H1 (cell line): Measurements from ENCODE around the gene STXBP5. TPM values are rescaled to one million over a fixed set of nuclear protein-coding genes. Genes with fewer than 3 reads are reported as not detected.

Source experiments
- CTCF ChIA-PET: fragments of 300-600 bp; sonication (Branson Sonifier 250); formaldehyde crosslinking; loops from one replicate; lab custom pipeline; 2021; ENCODE audit not compliant: partially characterized antibody; lab: Charles Lee
- POLR2A ChIA-PET: fragments of 300-600 bp; sonication (Branson Sonifier 250); formaldehyde crosslinking; loops from one replicate; lab custom pipeline; 2021; ENCODE audit warnings: inconsistent platforms; ENCODE audit not compliant: partially characterized antibody; lab: Charles Lee
- DNase-seq, 2 experiments: peaks; one replicate each; pipeline versions ENCODE4 v3.0.0 to v3.0.0-alpha.2; 2010 to 2022; ENCODE audit warnings: low spot score in 2 of 2, low read depth in 1 of 2, mixed read lengths in 1 of 2
- FAIRE-seq: peaks from 2 replicates; lab custom pipeline; 2011; peaks lifted over from hg19 to GRCh38; lab: Jason Lieb, UNC
- H2AFZ ChIP-seq: 2 replicates; pipeline ENCODE4 v1.8.1; 2012; ENCODE audit warnings: low read length, inconsistent platforms
- H2AK5ac ChIP-seq: 2 replicates; pipeline ENCODE4 v1.6.1; 2013; ENCODE audit warnings: low read depth, low read length
- H2BK120ac ChIP-seq: replicated peaks from 2 replicates; pipeline ENCODE3; 2013; ENCODE audit warnings: low read depth, low read length, inconsistent platforms
- H2BK12ac ChIP-seq: 2 replicates; pipeline ENCODE4 v1.6.1; 2013; ENCODE audit warnings: low read depth, low read length
- H2BK15ac ChIP-seq: 2 replicates; pipeline ENCODE4 v1.6.1; 2013; ENCODE audit warnings: low read length
- H2BK20ac ChIP-seq: 2 replicates; pipeline ENCODE4 v1.6.1; 2013; ENCODE audit warnings: low read length
- H2BK5ac ChIP-seq: 2 replicates; pipeline ENCODE4 v1.6.1; 2013; ENCODE audit warnings: low read depth, low read length
- H3K14ac ChIP-seq: 2 replicates; pipeline ENCODE4 v1.6.1; 2013; ENCODE audit warnings: inconsistent platforms; ENCODE audit not compliant: insufficient read length
- H3K18ac ChIP-seq: 2 replicates; pipeline ENCODE4 v1.6.1; 2013; ENCODE audit warnings: low read length; ENCODE audit errors: extremely low read depth
- H3K23ac ChIP-seq: 2 replicates; pipeline ENCODE4 v1.6.1; 2013; ENCODE audit warnings: inconsistent platforms; ENCODE audit not compliant: insufficient read length
- H3K23me2 ChIP-seq: 2 replicates; pipeline ENCODE4 v1.6.1; 2013; ENCODE audit warnings: low read depth, low read length
- H3K27ac ChIP-seq: 2 replicates; pipeline ENCODE4 v1.6.1; 2011; ENCODE audit warnings: low read depth, low read length, inconsistent platforms
- H3K27me3 ChIP-seq, 4 experiments: replicated peaks in 1 of 4; 1 replicate in 1 of 4; 2 replicates in 3 of 4; pipeline versions ENCODE4 v1.6.1 to v1.8.1; 2011 to 2013; ENCODE audit warnings: low read length in 3 of 4, mild to moderate bottlenecking in 3 of 4, inconsistent platforms in 2 of 4, mixed read lengths in 2 of 4, moderate library complexity in 1 of 4; ENCODE audit not compliant: control insufficient read depth in 3 of 4, insufficient read depth in 3 of 4; ENCODE audit errors: extremely low read depth in 1 of 4
- H3K36me3 ChIP-seq, 4 experiments: 2 replicates each; pipeline versions ENCODE4 v1.6.1 to v1.8.1; 2011 to 2013; ENCODE audit warnings: mild to moderate bottlenecking in 4 of 4, low read length in 3 of 4, moderate library complexity in 2 of 4, control low read depth in 1 of 4, inconsistent platforms in 1 of 4; ENCODE audit not compliant: insufficient read depth in 4 of 4, control insufficient read depth in 2 of 4
- H3K4ac ChIP-seq: replicated peaks from 2 replicates; pipeline ENCODE3; 2013; ENCODE audit warnings: low read length, low read depth, mixed read lengths, inconsistent platforms; ENCODE audit not compliant: insufficient read length
- H3K4me1 ChIP-seq, 4 experiments: replicated peaks in 1 of 4; 1 replicate in 1 of 4; 2 replicates in 3 of 4; pipeline versions ENCODE4 v1.6.1 to v1.8.1; 2011 to 2013; ENCODE audit warnings: low read length in 3 of 4, inconsistent platforms in 2 of 4, mixed read lengths in 1 of 4; ENCODE audit not compliant: insufficient read depth in 4 of 4, control insufficient read depth in 3 of 4
- H3K4me2 ChIP-seq, 2 experiments: 2 replicates each; pipeline versions ENCODE4 v1.6.1 to v1.8.1; 2011 to 2013; ENCODE audit warnings: low read depth in 2 of 2, low read length in 2 of 2, control low read depth in 1 of 2, inconsistent platforms in 1 of 2, mild to moderate bottlenecking in 1 of 2; ENCODE audit not compliant: insufficient read depth in 1 of 2
- H3K4me3 ChIP-seq, 4 experiments: fragments of 200-600, 300-600 bp in 1 of 4; sonication (generic), shearing (Covaris generic), sonication (Bioruptor Twin) in 1 of 4; 2 replicates each; pipeline versions ENCODE4 v1.5.1 to v1.8.1; 2011 to 2016; ENCODE audit warnings: low read length in 4 of 4, low read depth in 3 of 4, control low read depth in 2 of 4, inconsistent platforms in 2 of 4, mild to moderate bottlenecking in 2 of 4, mixed read lengths in 1 of 4, moderate library complexity in 1 of 4; ENCODE audit not compliant: insufficient read depth in 2 of 4; ENCODE audit errors: extremely low read depth in 1 of 4
- H3K56ac ChIP-seq: replicated peaks from 2 replicates; pipeline ENCODE3; 2013; ENCODE audit warnings: low read depth, mild to moderate bottlenecking, mixed read lengths, low read length, inconsistent platforms; ENCODE audit not compliant: insufficient read length
- H3K79me1 ChIP-seq: 2 replicates; pipeline ENCODE4 v1.6.1; 2013; ENCODE audit warnings: low read depth, low read length, control low read depth
- H3K79me2 ChIP-seq, 2 experiments: 2 replicates each; pipeline versions ENCODE4 v1.6.1 to v1.8.1; 2012 to 2013; ENCODE audit warnings: low read length in 2 of 2, mild to moderate bottlenecking in 2 of 2, inconsistent platforms in 1 of 2; ENCODE audit not compliant: insufficient read depth in 2 of 2, control insufficient read depth in 1 of 2
- H3K9ac ChIP-seq, 4 experiments: replicated peaks in 1 of 4; 1 replicate in 1 of 4; 2 replicates in 3 of 4; pipeline versions ENCODE4 v1.6.1 to v1.8.1; 2011 to 2013; ENCODE audit warnings: low read depth in 3 of 4, low read length in 3 of 4, control low read depth in 2 of 4, mild to moderate bottlenecking in 2 of 4, moderate library complexity in 2 of 4, inconsistent platforms in 1 of 4; ENCODE audit errors: extremely low read depth in 1 of 4
- H3K9me3 ChIP-seq, 2 experiments: 2 replicates each; pipeline versions ENCODE4 v1.6.1 to v1.8.1; 2012 to 2013; ENCODE audit warnings: mild to moderate bottlenecking in 2 of 2, moderate library complexity in 2 of 2, control low read depth in 1 of 2, inconsistent platforms in 1 of 2, low read depth in 1 of 2, low read length in 1 of 2, mixed read lengths in 1 of 2; ENCODE audit not compliant: insufficient read depth in 2 of 2
- H4K20me1 ChIP-seq, 2 experiments: replicated peaks in 1 of 2; 2 replicates each; pipeline versions ENCODE3 to v1.8.1; 2011 to 2013; ENCODE audit warnings: inconsistent platforms in 2 of 2, low read length in 2 of 2, mild to moderate bottlenecking in 1 of 2; ENCODE audit not compliant: insufficient read depth in 2 of 2, control insufficient read depth in 1 of 2
- H4K5ac ChIP-seq: 2 replicates; pipeline ENCODE4 v1.6.1; 2013; ENCODE audit warnings: low read length, low read depth, mixed read lengths, inconsistent platforms; ENCODE audit not compliant: insufficient read length
- H4K8ac ChIP-seq: 2 replicates; pipeline ENCODE4 v1.8.0; 2013; ENCODE audit warnings: mild to moderate bottlenecking, moderate library complexity, low read length, inconsistent platforms; ENCODE audit not compliant: insufficient read depth; ENCODE audit errors: extremely low read depth
- H4K91ac ChIP-seq: replicated peaks from 2 replicates; pipeline ENCODE3; 2013; ENCODE audit warnings: low read length, mixed read lengths, inconsistent platforms; ENCODE audit not compliant: insufficient read length
- CTBP2 ChIP-seq: IDR thresholded peaks from 2 replicates; pipeline ENCODE4 v1.7.0; 2011; ENCODE audit warnings: borderline replicate concordance, mild to moderate bottlenecking, moderate library complexity, mixed read lengths, low read length; ENCODE audit not compliant: insufficient read depth, insufficient read length
- EP300 ChIP-seq, 2 experiments: IDR thresholded peaks; 1 replicate in 1 of 2; 2 replicates in 1 of 2; pipeline ENCODE4 v1.6.1; 2011 to 2012; ENCODE audit warnings: low read depth in 2 of 2, low read length in 2 of 2, mild to moderate bottlenecking in 2 of 2, borderline replicate concordance in 1 of 2, inconsistent platforms in 1 of 2, moderate library complexity in 1 of 2
- HDAC6 ChIP-seq: IDR thresholded peaks from one replicate; pipeline ENCODE4 v1.7.1; 2012; ENCODE audit warnings: low read depth, mild to moderate bottlenecking, inconsistent platforms, low read length, moderate library complexity
- POLR2A ChIP-seq, 2 experiments: IDR thresholded peaks; 1 replicate in 1 of 2; 2 replicates in 1 of 2; pipeline ENCODE4 v1.6.1; 2011; ENCODE audit warnings: low read depth in 2 of 2, low read length in 2 of 2, mild to moderate bottlenecking in 2 of 2; ENCODE audit errors: control extremely low read depth in 1 of 2
- RAD21 ChIP-seq, 2 experiments: IDR thresholded peaks in 1 of 2; conservative IDR thresholded peaks in 1 of 2; 2 replicates each; pipeline ENCODE4 v1.6.1; 2011; ENCODE audit warnings: low read depth in 2 of 2, low read length in 2 of 2, improper control_type of control experiment in 1 of 2, inconsistent platforms in 1 of 2, mild to moderate bottlenecking in 1 of 2, moderate library complexity in 1 of 2
- RBBP5 ChIP-seq: IDR thresholded peaks from 2 replicates; pipeline ENCODE4 v1.7.1; 2012; ENCODE audit warnings: low read depth, mild to moderate bottlenecking, inconsistent platforms, low read length, moderate library complexity, borderline replicate concordance
- SIN3A ChIP-seq, 2 experiments: IDR thresholded peaks in 1 of 2; conservative IDR thresholded peaks in 1 of 2; 2 replicates each; pipeline ENCODE4 v1.6.1; 2011 to 2012; ENCODE audit warnings: low read length in 2 of 2, improper control_type of control experiment in 1 of 2, low read depth in 1 of 2, mild to moderate bottlenecking in 1 of 2
- SUZ12 ChIP-seq: fragments of 200-600 bp; sonication (generic); IDR thresholded peaks from 2 replicates; pipeline ENCODE4 v1.6.1; 2012; ENCODE audit warnings: mild to moderate bottlenecking, inconsistent platforms, low read length, moderate library complexity, mixed read lengths
- TBP ChIP-seq: IDR thresholded peaks from 2 replicates; pipeline ENCODE4 v1.6.1; 2011; ENCODE audit warnings: low read depth, low read length, improper control_type of control experiment
- WGBS, 2 experiments: shearing (Covaris generic) in 1 of 2; methylation state at CpG; one replicate each; pipeline versions ENCODE4 v1.1.6 to v1.1.7; 2013 to 2015; ENCODE audit warnings: low lambda C conversion rate in 2 of 2, mixed read lengths in 2 of 2, inconsistent platforms in 1 of 2, low coverage in 1 of 2, missing lambda C conversion rate in 1 of 2; ENCODE audit not compliant: insufficient replicate concordance in 2 of 2, insufficient coverage in 1 of 2, insufficient read length in 1 of 2; ENCODE audit errors: extremely low coverage in 1 of 2, missing lambda C conversion rate in 1 of 2; 5-methylcytosine and 5-hydroxymethylcytosine counted together
- polyA plus RNA-seq, 7 experiments: library from polyadenylated mRNA; depleted of rRNA in 3 of 7; stranded (reverse) in 5 of 7; unstranded in 2 of 7; fragments of >200 nt in 5 of 7; fragments of 200-250 nt in 2 of 7; gene quantifications; 1 replicate in 5 of 7; 2 replicates in 1 of 7; 4 replicates in 1 of 7; pipeline versions ENCODE4 v1.2.1 to v1.2.3, GENCODE V29; 2011 to 2013; ENCODE audit warnings: missing spikeins in 2 of 7, mixed read lengths in 2 of 7
- total RNA-seq: library from RNA; stranded (reverse); fragmentation: NEBNext Ultra II Directional; extraction: Animal tissue kit (Norgen Biotek cat#: 25700); gene quantifications from 2 replicates; pipeline ENCODE4 v1.2.1, GENCODE V29; 2021
- TF ChIP-seq, protein P1 (sequence below): IDR thresholded peaks from 2 replicates; pipeline ENCODE4 v1.6.1; 2012; ENCODE audit warnings: low read length, inconsistent platforms

Gene STXBP5
- total and polyA plus RNA-seq, 2 of the 8 experiments (the other 6 are each of a cell fraction or from before 2014, with no cell fraction given), result 2.7 to 10.8 TPM

DNA sequence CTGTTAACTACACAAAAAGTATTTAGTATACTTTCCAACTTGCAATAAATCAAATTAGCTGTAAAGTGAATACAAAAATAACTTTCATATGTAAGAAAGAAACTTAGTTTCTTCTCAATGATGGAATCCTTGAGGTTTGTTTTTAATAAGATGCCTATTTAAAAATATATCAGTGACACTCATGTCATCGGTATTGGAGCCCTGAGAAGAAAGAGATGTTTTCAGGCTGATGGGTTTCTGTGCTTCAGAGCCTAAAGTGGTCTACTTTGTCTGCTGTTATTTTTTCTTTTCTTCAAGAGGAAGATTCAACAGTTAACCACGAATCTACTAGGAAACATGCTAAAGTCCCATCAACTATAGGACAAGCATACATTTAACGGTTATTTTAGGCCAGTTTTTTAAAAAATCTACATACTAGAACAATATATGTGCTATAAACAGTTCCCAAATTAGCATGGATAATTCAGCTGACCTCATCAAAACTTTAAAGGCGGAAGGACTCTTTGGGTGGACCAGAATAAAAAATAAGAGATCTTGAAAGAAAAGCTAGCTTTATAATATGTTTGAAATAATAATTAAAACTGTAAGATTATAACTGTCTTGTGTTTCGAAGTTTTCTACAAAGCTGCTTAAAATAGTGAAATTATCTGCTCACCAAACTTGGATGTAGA lies 157.2 kb downstream of the STXBP5 start:
- H3K79me2 ChIP-seq, result no peaks in the 10 kb centered on the region
- H3K4me2 ChIP-seq, result no peak overlapping the region
- no peak overlapping the region for H3K4ac ChIP-seq
- no peak overlapping the region for H2AFZ ChIP-seq
- DNase-seq (no peak), FAIRE-seq (no peak)
- 91% methylated on average over 5 of the region's 5 CpGs; no CpG with 5 or more reads in 1 of the 2 experiments for WGBS, 2 experiments
- H3K18ac ChIP-seq, result no peak overlapping the region
- H4K8ac ChIP-seq, result no peak overlapping the region
- H3K23me2 ChIP-seq, result no peaks in the 10 kb centered on the region; the same call in 1 of the 2 replicates
- H3K9me3 ChIP-seq, result no peaks in the 10 kb centered on the region
- H3K27ac ChIP-seq, result no peak overlapping the region
- no peak overlapping the region for H2BK15ac ChIP-seq
- H3K36me3 ChIP-seq, result peaks cover 0 to 4% (median 1%) of the 10 kb centered on the region in 4 experiments; a peak in 2 of 8 replicates
- no peak overlapping the region for H2BK5ac ChIP-seq
- no peaks in the 10 kb centered on the region for H3K4me1 ChIP-seq
- no peaks in the 10 kb centered on the region for H4K20me1 ChIP-seq
- H3K4me3 ChIP-seq, result no peak overlapping the region
- no peak overlapping the region for H2BK20ac ChIP-seq
- H3K56ac ChIP-seq, result no peak overlapping the region
- no peak overlapping the region for H2BK120ac ChIP-seq
- H3K9ac ChIP-seq, result no peak overlapping the region
- no peak overlapping the region for H3K23ac ChIP-seq
- ChIA-PET CTCF (no interaction called here), POLR2A (no interaction called here)
- no peaks in the 10 kb centered on the region for H3K27me3 ChIP-seq
- H3K14ac ChIP-seq, result no peak overlapping the region
- H2AK5ac ChIP-seq, result no peak overlapping the region
- H4K5ac ChIP-seq, result no peak overlapping the region
- no peak overlapping the region for H4K91ac ChIP-seq
- H3K79me1 ChIP-seq, result no peaks in the 10 kb centered on the region
- no peak overlapping the region for H2BK12ac ChIP-seq
- TF ChIP-seq TBP, result no peak
- TF ChIP-seq RBBP5, result no peak
- TF ChIP-seq EP300 (IDR thresholded peaks at IDR 0.05; ENCODE audit: borderline replicate concordance in 1 of 2, low read depth in 2 of 2, low read length in 2 of 2), result no peak
- TF ChIP-seq RAD21 (IDR thresholded peaks at IDR 0.05 in 1 of 2, conservative IDR thresholded peaks at IDR 0.05 in 1 of 2; ENCODE audit: low read depth in 2 of 2, low read length in 2 of 2), result no peak
- TF ChIP-seq POLR2A (IDR thresholded peaks at IDR 0.05; ENCODE audit: control extremely low read depth in 1 of 2, low read depth in 2 of 2, low read length in 2 of 2), result no peak
- no peak for TF ChIP-seq HDAC6
- no peak for TF ChIP-seq SIN3A (conservative IDR thresholded peaks at IDR 0.05 in 1 of 2, IDR thresholded peaks at IDR 0.05 in 1 of 2; ENCODE audit: low read depth in 1 of 2, low read length in 2 of 2)
- TF ChIP-seq, protein P1, sequence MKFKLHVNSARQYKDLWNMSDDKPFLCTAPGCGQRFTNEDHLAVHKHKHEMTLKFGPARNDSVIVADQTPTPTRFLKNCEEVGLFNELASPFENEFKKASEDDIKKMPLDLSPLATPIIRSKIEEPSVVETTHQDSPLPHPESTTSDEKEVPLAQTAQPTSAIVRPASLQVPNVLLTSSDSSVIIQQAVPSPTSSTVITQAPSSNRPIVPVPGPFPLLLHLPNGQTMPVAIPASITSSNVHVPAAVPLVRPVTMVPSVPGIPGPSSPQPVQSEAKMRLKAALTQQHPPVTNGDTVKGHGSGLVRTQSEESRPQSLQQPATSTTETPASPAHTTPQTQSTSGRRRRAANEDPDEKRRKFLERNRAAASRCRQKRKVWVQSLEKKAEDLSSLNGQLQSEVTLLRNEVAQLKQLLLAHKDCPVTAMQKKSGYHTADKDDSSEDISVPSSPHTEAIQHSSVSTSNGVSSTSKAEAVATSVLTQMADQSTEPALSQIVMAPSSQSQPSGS, result no peak
- no peak for TF ChIP-seq CTBP2
- TF ChIP-seq SUZ12, result no peak
